Karpas-422 (cell line): ENCODE data around the gene ACADM. TPM values are rescaled to one million over a fixed set of nuclear protein-coding genes. Genes with fewer than 3 reads are reported as not detected.
"Not testable (repeated sequence)": the region's sequence is repeated elsewhere in the genome, so short reads cannot be mapped to it uniquely, and the experiment has no call there.

ENCODE experiments used
- DNase-seq: peaks from one replicate; pipeline ENCODE4 v3.0.0-alpha.2; 2015
- H2AFZ ChIP-seq: fragments of 200-600 bp; sonication (generic); 2 replicates; pipeline ENCODE4 v1.6.1; 2014; ENCODE audit warnings: antibody characterized with exemption, low read length, mixed read lengths
- H3K27ac ChIP-seq: fragments of 200-600 bp; sonication (generic); 2 replicates; pipeline ENCODE4 v1.5.1; 2014; ENCODE audit warnings: mild to moderate bottlenecking, low read length, moderate library complexity
- H3K27me3 ChIP-seq: fragments of 200-600 bp; sonication (generic); 2 replicates; pipeline ENCODE4 v1.6.1; 2014; ENCODE audit warnings: low read length, mixed read lengths
- H3K36me3 ChIP-seq: fragments of 200-600 bp; sonication (generic); 2 replicates; pipeline ENCODE4 v1.6.1; 2014; ENCODE audit warnings: low read length, mixed read lengths; ENCODE audit not compliant: insufficient read depth
- H3K4me1 ChIP-seq: fragments of 200-600 bp; sonication (generic); 2 replicates; pipeline ENCODE4 v1.6.1; 2014; ENCODE audit warnings: mild to moderate bottlenecking, low read length, mixed read lengths
- H3K4me2 ChIP-seq: fragments of 200-600 bp; sonication (generic); 2 replicates; pipeline ENCODE4 v1.6.1; 2014; ENCODE audit warnings: low read length, low read depth, mild to moderate bottlenecking; ENCODE audit not compliant: poor library complexity, severe bottlenecking
- H3K4me3 ChIP-seq: fragments of 200-600 bp; sonication (generic); 2 replicates; pipeline ENCODE4 v1.5.1; 2014; ENCODE audit warnings: mild to moderate bottlenecking, antibody characterized with exemption, low read length, mixed read lengths
- H3K79me2 ChIP-seq: fragments of 200-600 bp; sonication (generic); 2 replicates; pipeline ENCODE4 v1.6.1; 2014; ENCODE audit warnings: mild to moderate bottlenecking, low read length, mixed read lengths
- H3K9ac ChIP-seq: fragments of 200-600 bp; sonication (generic); 2 replicates; pipeline ENCODE4 v1.6.0; 2014; ENCODE audit warnings: low read length
- H3K9me2 ChIP-seq: fragments of 200-600 bp; sonication (generic), shearing (Covaris generic); replicated peaks from 2 replicates; pipeline ENCODE4 v1.6.0; 2014; ENCODE audit warnings: mild to moderate bottlenecking, low read length, moderate library complexity; ENCODE audit not compliant: insufficient read depth
- H3K9me3 ChIP-seq: fragments of 300-700, 200-600 bp; sonication (generic); 2 replicates; pipeline ENCODE4 v1.6.1; 2014; ENCODE audit warnings: low read length, mixed read lengths
- H4K20me1 ChIP-seq: fragments of 200-600 bp; sonication (generic); 2 replicates; pipeline ENCODE4 v1.6.1; 2014; ENCODE audit warnings: mild to moderate bottlenecking, antibody characterized with exemption, low read length, low read depth; ENCODE audit not compliant: insufficient read depth
- total RNA-seq: library from RNA; depleted of rRNA; stranded (reverse); fragments of >200 nt; shearing (Covaris generic); gene quantifications from 2 replicates; pipeline ENCODE4 v1.2.3, GENCODE V29; 2014; ENCODE audit warnings: low replicate concordance

The ACADM gene
- total RNA-seq, 1 experiment from 2014 or later = 104 TPM

DNA sequence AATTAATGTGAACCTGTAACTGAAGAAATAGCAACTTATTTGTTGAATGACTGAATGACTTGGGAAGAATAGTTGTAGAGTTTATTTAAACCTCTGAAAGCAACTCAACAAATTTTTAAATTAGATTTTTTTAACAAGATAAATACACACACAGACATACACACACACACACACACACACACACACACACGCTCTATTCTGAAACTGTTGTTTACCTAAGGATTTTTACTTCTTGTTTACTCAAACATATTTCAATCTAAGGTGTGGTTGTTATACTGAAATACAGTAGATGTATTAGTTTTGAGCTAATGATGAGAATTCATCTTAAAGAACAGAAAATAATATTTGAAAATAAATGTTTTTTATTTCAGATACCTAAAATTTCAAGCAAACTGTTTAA, 11.5 kb downstream of the ACADM start:
- Histone ChIP-seq H3K79me2 (peaks cover 14% of the 10 kb centered on the region; the same call in 1 of the 2 replicates), H3K36me3 (peaks cover 48% of the 10 kb centered on the region), H3K4me2 (no peak overlapping the region), H3K9me3 (no peaks in the 10 kb centered on the region), H3K4me1 (no peaks in the 10 kb centered on the region), H3K27ac (no peak overlapping the region), H3K27me3 (no peaks in the 10 kb centered on the region), H3K9ac (no peak overlapping the region), H4K20me1 (no peaks in the 10 kb centered on the region), H3K9me2 (no peaks in the 10 kb centered on the region), H3K4me3 (no peak overlapping the region), H2AFZ (no peak overlapping the region)
- DNase-seq = no peak

DNA sequence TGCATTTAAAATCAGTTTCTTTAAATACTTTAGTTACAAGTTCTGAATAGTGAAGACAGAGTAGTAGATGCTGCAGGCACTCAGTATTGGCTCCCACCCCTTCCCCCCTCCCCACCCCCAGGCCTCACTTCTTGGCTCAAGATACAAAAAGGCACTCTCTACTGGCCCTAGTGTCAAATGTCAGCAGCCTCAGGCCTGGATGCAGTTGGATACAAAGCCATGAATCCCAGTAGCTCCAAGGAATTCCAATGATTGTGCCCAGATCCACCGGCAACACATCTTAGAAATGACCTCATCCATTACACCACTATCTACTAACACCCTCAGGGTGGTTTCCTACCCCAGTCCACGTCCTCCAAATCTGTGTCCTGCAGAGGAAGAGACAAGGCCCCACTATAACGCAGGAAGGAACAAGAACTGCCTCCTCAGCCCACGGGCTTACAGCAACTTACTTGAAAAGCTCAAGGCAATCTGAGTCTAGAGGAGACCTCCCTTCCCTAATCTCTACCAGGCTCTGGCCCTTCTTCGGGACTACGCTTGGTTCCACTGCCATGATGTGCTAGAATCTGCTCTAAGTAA, 17.6 kb downstream of the ACADM start:
- DNase-seq = no peak
- H3K9me2 ChIP-seq = 0 out of 2 replicates have a peak, but pooled peaks cover 4% of the 10 kb centered on the region
- H4K20me1 ChIP-seq = no peaks in the 10 kb centered on the region
- H3K79me2 ChIP-seq = peaks cover 7% of the 10 kb centered on the region; the same call in 1 of the 2 replicates
- H3K27ac ChIP-seq = no peak overlapping the region
- no peak overlapping the region for H3K9ac ChIP-seq
- H3K9me3 ChIP-seq = no peaks in the 10 kb centered on the region
- H3K27me3 ChIP-seq = no peaks in the 10 kb centered on the region
- H3K4me1 ChIP-seq = peaks cover 17% of the 10 kb centered on the region
- peaks cover 50% of the 10 kb centered on the region for H3K36me3 ChIP-seq
- no peak overlapping the region for H2AFZ ChIP-seq
- no peak overlapping the region for H3K4me2 ChIP-seq
- no peak overlapping the region for H3K4me3 ChIP-seq

DNA sequence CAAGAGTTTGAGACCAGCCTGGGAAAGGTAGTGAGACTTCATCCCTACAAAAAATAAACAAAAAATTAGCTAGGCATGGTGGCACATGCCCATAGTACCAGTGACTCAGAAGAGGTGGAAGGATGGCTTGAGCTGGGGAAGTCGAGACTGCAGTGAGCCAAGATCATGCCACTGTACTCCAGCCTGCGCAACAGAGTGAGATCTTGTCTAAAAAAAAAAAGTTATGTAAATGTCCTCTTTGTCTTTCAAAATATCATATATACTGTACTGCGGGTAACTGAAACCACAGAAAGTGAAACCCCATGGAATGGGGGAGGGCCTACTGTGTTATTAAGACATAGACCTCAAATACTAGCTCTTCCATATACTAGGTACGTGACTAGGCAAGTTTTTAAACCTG, 20.8 kb downstream of the ACADM start:
- Histone ChIP-seq H2AFZ (no peak overlapping the region), H3K4me1 (peaks cover 17% of the 10 kb centered on the region), H3K4me2 (no peak overlapping the region), H3K27ac (no peak overlapping the region), H3K4me3 (no peak overlapping the region), H3K9me2 (0 out of 2 replicates have a peak, but pooled peaks cover 4% of the 10 kb centered on the region), H4K20me1 (no peaks in the 10 kb centered on the region), H3K79me2 (peaks cover 7% of the 10 kb centered on the region; the same call in 1 of the 2 replicates), H3K27me3 (no peaks in the 10 kb centered on the region), H3K9ac (no peak overlapping the region), H3K36me3 (peaks cover 52% of the 10 kb centered on the region), H3K9me3 (no peaks in the 10 kb centered on the region)
- no peak for DNase-seq

DNA sequence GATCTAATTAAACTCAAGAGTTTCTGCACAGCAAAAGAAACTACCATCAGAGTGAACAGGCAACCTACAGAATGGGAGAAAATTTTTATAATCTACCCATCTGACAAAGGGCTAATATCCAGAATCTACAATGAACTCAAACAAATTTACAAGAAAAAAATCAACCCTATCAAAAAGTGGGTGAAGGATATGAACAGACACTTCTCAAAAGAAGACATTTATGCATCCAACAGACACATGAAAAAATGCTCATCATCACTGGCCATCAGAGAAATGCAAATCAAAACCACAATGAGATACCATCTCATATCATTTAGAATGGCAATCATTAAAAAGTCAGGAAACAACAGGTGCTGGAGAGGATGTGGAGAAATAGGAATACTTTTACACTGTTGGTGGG, 32.7 kb downstream of the ACADM start:
- H3K9me3 ChIP-seq, H2AFZ ChIP-seq: not testable (repeated sequence)
- H3K36me3 ChIP-seq = peaks cover 35% of the 10 kb centered on the region

DNA sequence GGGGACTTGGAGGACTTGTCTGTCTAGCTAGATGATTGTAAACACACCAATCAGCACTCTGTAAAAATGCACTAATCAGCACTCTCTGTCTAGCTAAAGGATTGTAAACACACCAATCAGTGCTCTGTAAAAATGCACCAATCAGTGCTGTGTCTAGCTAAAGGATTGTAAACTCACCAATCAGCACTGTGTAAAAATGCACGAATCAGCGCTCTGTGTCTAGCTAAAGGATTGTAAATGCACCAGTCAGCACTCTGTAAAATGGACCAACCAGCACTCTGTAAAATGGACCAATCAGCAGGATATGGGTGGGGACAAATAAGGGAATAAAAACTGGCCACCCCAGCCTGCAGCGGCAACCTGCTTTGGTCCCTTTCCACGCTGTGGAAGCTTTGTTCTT, 34.0 kb downstream of the ACADM start:
- H3K4me1 ChIP-seq, H3K9ac ChIP-seq, H2AFZ ChIP-seq, H3K9me2 ChIP-seq, H3K4me2 ChIP-seq, H4K20me1 ChIP-seq, H3K9me3 ChIP-seq, H3K4me3 ChIP-seq, H3K79me2 ChIP-seq, DNase-seq, H3K27me3 ChIP-seq, H3K27ac ChIP-seq: not testable (repeated sequence)
- H3K36me3 ChIP-seq = peaks cover 32% of the 10 kb centered on the region

More for the DNA sequence above, 32.7 kb downstream of the ACADM start:
- not testable (repeated sequence) for H3K27me3 ChIP-seq, DNase-seq, H4K20me1 ChIP-seq, H3K9me2 ChIP-seq, H3K27ac ChIP-seq, H3K9ac ChIP-seq, H3K4me1 ChIP-seq, H3K79me2 ChIP-seq, H3K4me2 ChIP-seq, H3K4me3 ChIP-seq

DNA sequence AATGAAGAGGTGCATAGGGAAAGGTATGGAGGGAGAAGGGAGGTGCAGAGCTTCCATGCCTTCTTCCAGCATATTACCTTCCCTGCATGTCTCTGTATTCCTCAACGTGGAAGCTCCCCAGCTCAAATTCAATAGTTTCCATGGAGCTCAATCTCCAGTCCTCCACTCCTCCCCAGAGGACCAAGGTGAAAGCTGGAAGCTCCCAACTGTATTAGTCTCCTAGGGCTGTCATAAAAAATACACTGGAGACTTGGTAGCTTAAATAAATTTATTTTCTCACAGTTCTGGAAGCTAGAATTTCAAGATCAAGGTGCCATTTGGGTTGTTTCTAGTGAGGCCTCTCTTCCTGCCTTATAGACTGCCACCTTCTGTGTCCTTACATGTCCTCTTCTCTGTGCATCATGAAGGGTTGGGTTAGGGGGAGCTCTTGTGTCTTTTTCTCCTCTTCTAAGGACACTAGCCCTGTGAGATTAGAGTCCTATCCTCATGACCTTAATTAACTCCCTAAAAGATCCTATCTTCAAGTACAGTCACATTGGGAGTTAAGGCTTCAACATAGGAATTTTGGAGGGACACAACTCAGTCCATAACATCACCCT, 39.6 kb downstream of the ACADM start:
- H3K79me2 ChIP-seq = no peaks in the 10 kb centered on the region
- peaks cover 19% of the 10 kb centered on the region; the same call in 1 of the 2 replicates for H3K36me3 ChIP-seq
- peak; percentile 57 for DNase-seq
- H3K9me3 ChIP-seq = no peaks in the 10 kb centered on the region
- no peaks in the 10 kb centered on the region for H3K9me2 ChIP-seq
- no peaks in the 10 kb centered on the region for H3K27me3 ChIP-seq
- H2AFZ ChIP-seq = no peak overlapping the region
- H3K9ac ChIP-seq = no peak overlapping the region
- no peak overlapping the region for H3K4me2 ChIP-seq
- no peak overlapping the region for H3K27ac ChIP-seq
- H3K4me3 ChIP-seq = no peak overlapping the region
- no peaks in the 10 kb centered on the region for H4K20me1 ChIP-seq
- H3K4me1 ChIP-seq = no peaks in the 10 kb centered on the region

DNA sequence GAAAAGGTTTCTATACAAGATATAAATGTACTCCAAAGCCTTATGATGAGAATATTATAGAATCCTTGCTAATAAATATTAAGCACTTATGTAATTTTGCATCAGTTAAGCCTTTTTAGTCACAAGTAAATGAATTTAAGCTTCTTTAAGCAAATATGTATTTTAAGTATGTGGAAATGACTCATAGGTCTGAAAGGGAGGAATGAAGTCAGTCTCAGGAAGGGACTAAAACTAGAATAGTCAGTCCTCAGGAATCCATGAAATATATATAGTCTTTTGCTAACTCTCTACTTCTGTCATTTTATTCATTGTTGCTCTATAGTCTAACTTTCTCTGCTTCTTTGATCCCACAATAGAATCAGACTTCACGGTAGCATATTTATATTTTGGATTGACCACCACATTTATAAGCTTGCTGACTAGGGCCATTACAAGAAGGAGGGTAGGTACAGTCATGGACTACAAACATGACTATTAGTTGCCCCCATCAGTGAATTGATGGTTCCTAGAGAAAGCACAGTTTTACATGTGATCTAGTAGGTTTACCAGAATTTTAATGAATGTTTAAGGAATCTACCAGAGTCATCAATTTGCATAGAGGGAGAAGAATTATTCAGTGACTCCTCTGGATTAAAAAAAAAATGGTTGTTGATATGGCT, 41.3 kb downstream of the ACADM start:
- Histone ChIP-seq H4K20me1 (no peaks in the 10 kb centered on the region), H3K9ac (no peak overlapping the region), H3K4me3 (no peak overlapping the region), H3K79me2 (no peaks in the 10 kb centered on the region), H3K27me3 (no peaks in the 10 kb centered on the region), H3K4me2 (no peak overlapping the region), H2AFZ (no peak overlapping the region), H3K9me2 (no peaks in the 10 kb centered on the region), H3K9me3 (no peaks in the 10 kb centered on the region), H3K27ac (no peak overlapping the region), H3K4me1 (no peaks in the 10 kb centered on the region), H3K36me3 (peaks cover 19% of the 10 kb centered on the region; the same call in 1 of the 2 replicates)
- DNase-seq = no peak

DNA sequence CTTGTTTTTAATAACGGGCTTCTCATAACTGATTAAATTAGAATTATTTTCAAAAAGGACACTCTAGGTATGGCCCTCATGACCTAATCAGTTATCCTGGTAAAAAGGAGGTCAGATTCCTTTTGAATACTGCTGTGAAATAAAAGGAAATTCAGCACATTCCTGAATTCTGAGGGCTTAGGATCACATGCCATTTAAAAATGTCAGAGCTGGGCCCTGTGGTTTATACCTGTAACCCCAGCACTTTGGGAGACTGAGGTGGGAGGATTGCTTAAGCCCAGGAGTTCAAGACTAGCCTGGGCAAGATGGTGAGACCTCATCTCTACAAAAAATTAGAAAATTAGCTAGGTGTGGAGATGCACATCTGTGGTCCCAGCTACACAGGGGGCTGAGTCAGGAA, 43.5 kb downstream of the ACADM start:
- DNase-seq = no peak
- Histone ChIP-seq H3K9me3 (no peaks in the 10 kb centered on the region), H3K27ac (no peak overlapping the region), H3K79me2 (no peaks in the 10 kb centered on the region), H3K4me1 (no peaks in the 10 kb centered on the region), H3K4me2 (no peak overlapping the region), H3K9me2 (no peaks in the 10 kb centered on the region), H3K27me3 (no peaks in the 10 kb centered on the region), H3K36me3 (peaks cover 7% of the 10 kb centered on the region; the same call in 1 of the 2 replicates), H4K20me1 (no peaks in the 10 kb centered on the region), H3K9ac (no peak overlapping the region), H2AFZ (no peak overlapping the region), H3K4me3 (no peak overlapping the region)
